HepG2 (cell line): Measurements from ENCODE around the gene PPM1G. TPM values are rescaled to one million over a fixed set of nuclear protein-coding genes. Genes with fewer than 3 reads are reported as not detected.

Source experiments
- CREM ChIP-seq, 2 experiments: sonication (generic) in 1 of 2; formaldehyde crosslinking in 1 of 2; IDR thresholded peaks; 2 replicates each; pipeline versions ENCODE4 v1.4.0 to v1.6.1; 2016 to 2020; ENCODE audit warnings: antibody characterized with exemption in 1 of 2, mild to moderate bottlenecking in 1 of 2, missing genetic modification reagents in 1 of 2
- PLRG1 ChIP-seq: fragments of 450-650 bp; conservative IDR thresholded peaks from 2 replicates; pipeline ENCODE4 v1.6.1; 2016
- SAFB2 ChIP-seq: sonication (generic); formaldehyde crosslinking; IDR thresholded peaks from 2 replicates; pipeline ENCODE4 v1.5.1; 2020; ENCODE audit warnings: missing genetic modification reagents, low read depth, mild to moderate bottlenecking, borderline replicate concordance
- U2AF1 ChIP-seq: fragments of 200-400 bp; formaldehyde crosslinking; optimal IDR thresholded peaks from 2 replicates; pipeline ENCODE3; 2017; ENCODE audit warnings: mild to moderate bottlenecking, low read depth, low read length
- ZBTB10 ChIP-seq: sonication (generic); formaldehyde crosslinking; IDR thresholded peaks from 2 replicates; pipeline ENCODE4 v1.4.0; 2020; ENCODE audit warnings: missing genetic modification reagents, borderline replicate concordance
- ZBTB33 ChIP-seq: sonication (generic); formaldehyde crosslinking; IDR thresholded peaks from 2 replicates; pipeline ENCODE4 v1.4.0; 2020; ENCODE audit warnings: missing genetic modification reagents
- ZFP90 ChIP-seq: sonication (generic); formaldehyde crosslinking; IDR thresholded peaks from 2 replicates; pipeline ENCODE4 v1.8.0; 2022; ENCODE audit warnings: missing genetic modification reagents, mild to moderate bottlenecking, inconsistent platforms, borderline replicate concordance
- ZIK1 ChIP-seq: sonication (generic); formaldehyde crosslinking; IDR thresholded peaks from 2 replicates; pipeline ENCODE4 v1.5.0; 2020; ENCODE audit warnings: mild to moderate bottlenecking, low read depth, missing genetic modification reagents, borderline replicate concordance
- ZNF766 ChIP-seq: sonication (generic); formaldehyde crosslinking; IDR thresholded peaks from 2 replicates; pipeline ENCODE4 v1.5.0; 2020; ENCODE audit warnings: missing genetic modification reagents, borderline replicate concordance
- polyA plus RNA-seq, 8 experiments: library from polyadenylated mRNA; depleted of rRNA in 3 of 8; stranded (reverse) in 7 of 8; unstranded in 1 of 8; fragments of >200 nt; fragmentation: Illumina TruSeq in 4 of 8; extraction: Trizol in 4 of 8; gene quantifications; 2 replicates each; pipeline versions ENCODE4 v1.2.1 to v1.2.3, GENCODE V29; 2011 to 2016; ENCODE audit warnings: low read depth in 4 of 8, missing spikeins in 1 of 8, mixed read lengths in 1 of 8; ENCODE audit not compliant: insufficient read depth in 1 of 8
- total RNA-seq, 5 experiments: library from RNA; depleted of rRNA; stranded (reverse); fragments of >200 nt; fragmentation: Illumina TruSeq; extraction: Trizol; gene quantifications; 2 replicates each; pipeline ENCODE4 v1.2.3, GENCODE V29; 2016; ENCODE audit warnings: low read depth in 1 of 5
- TF ChIP-seq, protein P1 (sequence below): sonication (generic); formaldehyde crosslinking; IDR thresholded peaks from 2 replicates; pipeline ENCODE4 v1.4.0; 2020; ENCODE audit warnings: missing genetic modification reagents, borderline replicate concordance
- TF ChIP-seq, protein P2 (sequence below): sonication (generic); formaldehyde crosslinking; IDR thresholded peaks from 2 replicates; pipeline ENCODE4 v1.5.1; 2020; ENCODE audit warnings: missing genetic modification reagents, mild to moderate bottlenecking, borderline replicate concordance
- TF ChIP-seq, protein P3 (sequence below): sonication (generic); formaldehyde crosslinking; IDR thresholded peaks from 2 replicates; pipeline ENCODE4 v1.4.0; 2020; ENCODE audit warnings: mild to moderate bottlenecking, missing genetic modification reagents

The PPM1G gene
- total and polyA plus RNA-seq, 2 of the 13 experiments (the other 11 are each of a cell fraction or from before 2014, with no cell fraction given) = 58.2 to 213 TPM

DNA sequence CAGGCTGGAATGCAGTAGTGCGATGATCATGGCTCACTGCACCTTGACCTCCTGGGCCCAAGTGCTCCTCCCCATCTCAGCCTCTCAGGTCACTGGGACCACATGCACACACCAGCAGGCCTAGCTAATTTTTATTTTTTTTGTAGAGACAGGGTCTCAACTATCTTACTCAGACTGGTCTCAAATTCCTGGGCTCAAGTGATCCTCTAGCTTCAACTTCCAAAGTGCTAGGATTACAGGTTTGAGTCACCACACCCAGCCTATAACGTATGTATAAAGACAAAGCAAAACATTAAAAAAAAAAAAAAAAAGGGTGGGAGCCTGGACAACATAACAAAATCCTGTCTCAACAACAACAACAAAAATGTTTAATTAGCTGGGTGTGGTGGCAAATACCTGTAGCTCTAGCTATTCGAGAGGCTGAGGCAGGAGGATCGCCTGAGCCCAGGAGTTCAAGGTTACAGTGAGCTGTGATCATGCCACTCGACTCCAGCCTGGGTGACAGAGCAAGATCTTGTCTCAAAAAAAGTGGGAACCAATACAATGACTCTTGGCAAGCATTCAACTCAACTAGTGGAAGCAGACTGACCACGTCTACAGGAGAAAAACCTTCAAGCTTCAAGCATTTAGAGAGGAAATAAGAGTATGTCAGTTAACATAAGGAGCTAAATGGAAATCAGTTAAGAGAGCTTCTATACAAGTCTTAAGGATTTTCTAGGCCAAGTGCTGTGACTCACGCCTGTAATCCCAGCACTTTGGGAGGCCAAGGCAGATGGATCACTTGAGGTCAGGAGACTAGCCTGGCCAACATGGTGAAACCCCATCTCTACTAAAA is 55.4 kb downstream of the PPM1G start (continued):
- TF ChIP-seq, protein P1, sequence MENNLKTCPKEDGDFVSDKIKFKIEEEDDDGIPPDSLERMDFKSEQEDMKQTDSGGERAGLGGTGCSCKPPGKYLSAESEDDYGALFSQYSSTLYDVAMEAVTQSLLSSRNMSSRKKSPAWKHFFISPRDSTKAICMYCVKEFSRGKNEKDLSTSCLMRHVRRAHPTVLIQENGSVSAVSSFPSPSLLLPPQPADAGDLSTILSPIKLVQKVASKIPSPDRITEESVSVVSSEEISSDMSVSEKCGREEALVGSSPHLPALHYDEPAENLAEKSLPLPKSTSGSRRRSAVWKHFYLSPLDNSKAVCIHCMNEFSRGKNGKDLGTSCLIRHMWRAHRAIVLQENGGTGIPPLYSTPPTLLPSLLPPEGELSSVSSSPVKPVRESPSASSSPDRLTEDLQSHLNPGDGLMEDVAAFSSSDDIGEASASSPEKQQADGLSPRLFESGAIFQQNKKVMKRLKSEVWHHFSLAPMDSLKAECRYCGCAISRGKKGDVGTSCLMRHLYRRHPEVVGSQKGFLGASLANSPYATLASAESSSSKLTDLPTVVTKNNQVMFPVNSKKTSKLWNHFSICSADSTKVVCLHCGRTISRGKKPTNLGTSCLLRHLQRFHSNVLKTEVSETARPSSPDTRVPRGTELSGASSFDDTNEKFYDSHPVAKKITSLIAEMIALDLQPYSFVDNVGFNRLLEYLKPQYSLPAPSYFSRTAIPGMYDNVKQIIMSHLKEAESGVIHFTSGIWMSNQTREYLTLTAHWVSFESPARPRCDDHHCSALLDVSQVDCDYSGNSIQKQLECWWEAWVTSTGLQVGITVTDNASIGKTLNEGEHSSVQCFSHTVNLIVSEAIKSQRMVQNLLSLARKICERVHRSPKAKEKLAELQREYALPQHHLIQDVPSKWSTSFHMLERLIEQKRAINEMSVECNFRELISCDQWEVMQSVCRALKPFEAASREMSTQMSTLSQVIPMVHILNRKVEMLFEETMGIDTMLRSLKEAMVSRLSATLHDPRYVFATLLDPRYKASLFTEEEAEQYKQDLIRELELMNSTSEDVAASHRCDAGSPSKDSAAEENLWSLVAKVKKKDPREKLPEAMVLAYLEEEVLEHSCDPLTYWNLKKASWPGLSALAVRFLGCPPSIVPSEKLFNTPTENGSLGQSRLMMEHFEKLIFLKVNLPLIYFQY (CRISPR knock-in tag) = no peak
- TF ChIP-seq ZBTB10 (CRISPR knock-in tag) = no peak
- TF ChIP-seq, protein P2, sequence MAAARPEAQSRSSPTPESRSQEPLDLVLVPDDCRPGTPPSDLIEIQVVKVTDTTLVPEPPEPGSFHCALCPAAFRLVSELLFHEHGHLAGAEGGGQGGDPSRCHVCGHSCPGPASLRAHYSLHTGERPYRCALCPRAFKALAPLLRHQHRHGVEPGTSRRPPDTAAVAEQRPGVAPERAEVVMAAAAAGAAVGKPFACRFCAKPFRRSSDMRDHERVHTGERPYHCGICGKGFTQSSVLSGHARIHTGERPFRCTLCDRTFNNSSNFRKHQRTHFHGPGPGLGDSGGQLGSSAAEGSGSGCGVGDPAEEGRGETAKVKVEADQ (CRISPR knock-in tag) = peak; percentile 35; the same call in 1 of the 2 replicates
- TF ChIP-seq, protein P3, sequence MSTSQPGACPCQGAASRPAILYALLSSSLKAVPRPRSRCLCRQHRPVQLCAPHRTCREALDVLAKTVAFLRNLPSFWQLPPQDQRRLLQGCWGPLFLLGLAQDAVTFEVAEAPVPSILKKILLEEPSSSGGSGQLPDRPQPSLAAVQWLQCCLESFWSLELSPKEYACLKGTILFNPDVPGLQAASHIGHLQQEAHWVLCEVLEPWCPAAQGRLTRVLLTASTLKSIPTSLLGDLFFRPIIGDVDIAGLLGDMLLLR (CRISPR knock-in tag) = no peak
- no peak for TF ChIP-seq U2AF1
- TF ChIP-seq PLRG1 = no peak
- TF ChIP-seq SAFB2 = no peak
- no peak for TF ChIP-seq ZIK1
- no peak for TF ChIP-seq ZBTB33
- TF ChIP-seq CREM (IDR thresholded peaks at IDR 0.05) = 0 out of 2 replicates have a peak, but pooled peaks have one; percentile 32
- no peak for TF ChIP-seq CREM (CRISPR knock-in tag; IDR thresholded peaks at IDR 0.05)
- no peak for TF ChIP-seq ZFP90 (CRISPR knock-in tag)
- no peak for TF ChIP-seq ZNF766
